GM12878 (cell line): ENCODE results near the gene ANKMY1. TPM values are rescaled to one million over a fixed set of nuclear protein-coding genes. Genes with fewer than 3 reads are reported as not detected.

Source experiments
- ATAC-seq: fragments of 200-7000 bp; cut with Tn5 transposase; 3 replicates; pipeline ENCODE4 v1.9.1; 2020; ENCODE audit warnings: mild to moderate bottlenecking, moderate library complexity
- BruUV-seq: library from RNA; stranded (reverse); fragments of 400-500 nt; replicated peaks from 2 replicates; lab custom pipeline; 2021; lab: Mats Ljungman, UMichigan
- CTCF ChIA-PET: fragments of 300-600 bp; sonication (Branson Sonifier 250); formaldehyde crosslinking; extraction: SDS; loops from one replicate; lab custom pipeline; 2021; ENCODE audit warnings: inconsistent platforms; lab: Yijun Ruan, JAX
- POLR2A ChIA-PET: fragments of 350-600 bp; formaldehyde crosslinking; extraction: SDS; loops from one replicate; lab custom pipeline; 2021; ENCODE audit warnings: inconsistent platforms; lab: Charles Lee
- RAD21 ChIA-PET: fragments of 300-600 bp; sonication (Branson Sonifier 250); formaldehyde crosslinking; loops from one replicate; lab custom pipeline; 2023; ENCODE audit warnings: antibody characterized with exemption; ENCODE audit not compliant: unreplicated experiment; lab: Charles Lee
- SMC1A ChIA-PET: fragments of 300-600 bp; sonication (Branson Sonifier 250); formaldehyde crosslinking; loops from one replicate; lab custom pipeline; 2023; ENCODE audit not compliant: unreplicated experiment, uncharacterized antibody; lab: Charles Lee
- DNase-seq: peaks from one replicate; pipeline ENCODE4 v3.0.0-alpha.2; 2011; ENCODE audit warnings: low read depth, low spot score
- FAIRE-seq: peaks from 3 replicates; lab custom pipeline; 2011; peaks lifted over from hg19 to GRCh38; lab: Jason Lieb, UNC
- H2AFZ ChIP-seq: 2 replicates; pipeline ENCODE4 v1.6.0; 2011; ENCODE audit warnings: low read depth, low read length, control low read depth; ENCODE audit not compliant: control insufficient read depth
- H3K27ac ChIP-seq: 2 replicates; pipeline ENCODE4 v1.5.1; 2011; ENCODE audit warnings: control low read depth; ENCODE audit not compliant: control insufficient read depth, insufficient read depth
- H3K27me3 ChIP-seq, 2 experiments: replicated peaks in 1 of 2; 2 replicates each; pipeline versions ENCODE4 v1.6.0 to v1.6.1; 2011; ENCODE audit warnings: low read length in 1 of 2; ENCODE audit not compliant: control insufficient read depth in 2 of 2, insufficient read depth in 2 of 2
- H3K36me3 ChIP-seq, 2 experiments: 2 replicates each; pipeline ENCODE4 v1.5.1; 2011; ENCODE audit warnings: low read length in 1 of 2; ENCODE audit not compliant: control insufficient read depth in 2 of 2, insufficient read depth in 2 of 2
- H3K4me1 ChIP-seq: 2 replicates; pipeline ENCODE4 v1.6.1; 2011; ENCODE audit warnings: mild to moderate bottlenecking, low read length, moderate library complexity, mixed read lengths; ENCODE audit not compliant: control insufficient read depth, insufficient read depth
- H3K4me2 ChIP-seq: 2 replicates; pipeline ENCODE4 v1.6.0; 2011; ENCODE audit warnings: control low read depth; ENCODE audit not compliant: control insufficient read depth, insufficient read depth
- H3K4me3 ChIP-seq: fragments of 200-600 bp; sonication (generic); 2 replicates; pipeline ENCODE4 v1.5.1; 2016
- H3K79me2 ChIP-seq: 2 replicates; pipeline ENCODE4 v1.6.0; 2011; ENCODE audit warnings: low read length; ENCODE audit not compliant: control insufficient read depth, insufficient read depth
- H3K9ac ChIP-seq: 2 replicates; pipeline ENCODE4 v1.8.0; 2011; ENCODE audit warnings: low read length, control low read depth, mixed read lengths; ENCODE audit not compliant: control insufficient read depth, insufficient read depth
- H3K9me3 ChIP-seq: replicated peaks from 3 replicates; pipeline ENCODE4 v1.5.1; 2011; ENCODE audit warnings: mild to moderate bottlenecking, low read length; ENCODE audit not compliant: control insufficient read depth, insufficient read depth
- H4K20me1 ChIP-seq: 2 replicates; pipeline ENCODE4 v1.6.0; 2011; ENCODE audit not compliant: control insufficient read depth, insufficient read depth
- BMI1 ChIP-seq: fragments of 450-650 bp; IDR thresholded peaks from 2 replicates; pipeline ENCODE4 v1.6.1; 2016; ENCODE audit warnings: mild to moderate bottlenecking, moderate library complexity, borderline replicate concordance
- CHD2 ChIP-seq: IDR thresholded peaks from 2 replicates; pipeline ENCODE4 v1.6.1; 2011; ENCODE audit warnings: low read depth, low read length, improper control_type of control experiment, borderline replicate concordance
- FOXM1 ChIP-seq: IDR thresholded peaks from 2 replicates; pipeline ENCODE4 v1.6.1; 2012; ENCODE audit warnings: low read depth, mild to moderate bottlenecking, inconsistent platforms, low read length, moderate library complexity
- MEF2A ChIP-seq: IDR thresholded peaks from 2 replicates; pipeline ENCODE4 v1.6.1; 2011; ENCODE audit warnings: low read depth, mild to moderate bottlenecking, low read length, moderate library complexity; ENCODE audit not compliant: insufficient read depth
- MYC ChIP-seq: IDR thresholded peaks from 2 replicates; pipeline ENCODE4 v1.6.1; 2011; ENCODE audit warnings: mild to moderate bottlenecking, low read length, moderate library complexity, inconsistent platforms; ENCODE audit not compliant: insufficient read depth, insufficient replicate concordance, insufficient read length, severe bottlenecking
- NFIC ChIP-seq: IDR thresholded peaks from 2 replicates; pipeline ENCODE4 v1.6.1; 2012; ENCODE audit warnings: low read depth, mild to moderate bottlenecking, inconsistent platforms, low read length, moderate library complexity
- POLR2AphosphoS2 ChIP-seq: IDR thresholded peaks from 2 replicates; pipeline ENCODE4 v1.6.1; 2011; ENCODE audit warnings: low read depth, mild to moderate bottlenecking, low read length, improper control_type of control experiment, moderate library complexity
- TARDBP ChIP-seq: IDR thresholded peaks from 2 replicates; pipeline ENCODE4 v1.6.1; 2016; ENCODE audit warnings: borderline replicate concordance
- WGBS: methylation state at CpG from one replicate; pipeline ENCODE4 v1.1.6; 2016; ENCODE audit warnings: low lambda C conversion rate; ENCODE audit not compliant: insufficient replicate concordance, insufficient coverage; ENCODE audit errors: missing lambda C conversion rate; 5-methylcytosine and 5-hydroxymethylcytosine counted together
- in situ Hi-C: fragments of 300-500 bp; cut with MboI; formaldehyde crosslinking; loops from 9 replicates; pipeline ENCODE4 v1.14.3; 2018; ENCODE audit warnings: mixed read lengths
- intact Hi-C: fragments of 100-400 bp; cut with micrococcal nuclease; formaldehyde crosslinking; loops from one replicate; pipeline ENCODE4 v1.14.2; 2022; ENCODE audit not compliant: unreplicated experiment
- polyA plus RNA-seq, 11 experiments: library from polyadenylated mRNA; depleted of rRNA in 4 of 11; unstranded in 6 of 11; stranded (reverse) in 5 of 11; fragments of >200 nt; fragmentation: Nextera tagmentation in 4 of 11; fragmentation: Illumina TruSeq in 1 of 11; extraction: Ambion mirVana in 4 of 11; extraction: Trizol in 1 of 11; gene quantifications; 1 replicate in 1 of 11; 2 replicates in 10 of 11; pipeline versions ENCODE4 v1.2.1 to v1.2.3, GENCODE V29; 2011 to 2016; ENCODE audit warnings: inconsistent platforms in 2 of 11, missing spikeins in 2 of 11, low read depth in 1 of 11
- total RNA-seq, 4 experiments: library from RNA; depleted of rRNA in 3 of 4; stranded (reverse); fragments of >200 nt in 3 of 4; fragmentation: Illumina TruSeq in 1 of 4; extraction: Trizol in 1 of 4; gene quantifications; 2 replicates each; pipeline versions ENCODE4 v1.2.1 to v1.2.3, GENCODE V29; 2013 to 2021

ANKMY1 gene
- total and polyA plus RNA-seq, 10 of the 15 experiments (the other 5 are each of a cell fraction or from before 2014, with no cell fraction given), result 1.1 to 15.3 (median 11.1) TPM

- CTCF ChIA-PET, result interaction anchor here (1.0 to 3.1 kb wide), 4 partner anchors 47 to 220 kb away, joined by 3 to 45 read pairs (median 8); partner anchors contain the start of genes ANKMY1 and DUSP28
- Histone ChIP-seq H3K4me1 (peaks cover 10% of the 10 kb centered on the region), H3K36me3 (no peaks in the 10 kb centered on the region), H3K79me2 (no peaks in the 10 kb centered on the region), H3K27ac (no peak overlapping the region), H3K4me2 (no peak overlapping the region), H3K9me3 (no peaks in the 10 kb centered on the region), H2AFZ (no peak overlapping the region), H3K9ac (no peak overlapping the region), H4K20me1 (no peaks in the 10 kb centered on the region), H3K4me3 (no peak overlapping the region), H3K27me3 (no peaks in the 10 kb centered on the region)
- SMC1A ChIA-PET, result interaction anchor here (1.2 to 1.9 kb wide), 3 partner anchors 16 to 50 kb away, joined by 3 to 12 read pairs (median 6); no protein-coding TSS in a partner anchor
- in situ Hi-C loops, result loop anchor here (25.0 kb wide), 1 partner anchor 324 kb away; no protein-coding TSS in a partner anchor
- RAD21 ChIA-PET, result interaction anchor here (1.4 kb wide), 1 partner anchor 109 kb away, joined by 7 read pairs; no protein-coding TSS in a partner anchor
- no TSS peak for BruUV-seq
- no peak for ATAC-seq
- TF ChIP-seq MEF2A (no peak), POLR2AphosphoS2 (no peak), TARDBP (no peak), FOXM1 (no peak), BMI1 (no peak), MYC (no peak), CHD2 (no peak), NFIC (no peak)
- no peak for DNase-seq
- intact Hi-C loops, result loop anchor here (5.0 to 10.0 kb wide), 3 partner anchors 54 to 222 kb away; partner anchors contain the start of gene RNPEPL1
- 91% methylated on average over 21 of the region's 21 CpGs for WGBS
- FAIRE-seq, result no peak
- POLR2A ChIA-PET, result no interaction called here
These were observed 44.9 kb downstream of the ANKMY1 start for GRCh38 chr2:240512666-240513535.
